GF-D8 (cell line): ENCODE measurements around the gene STX8.

Experiments
- DNase-seq: peaks from one replicate; lab custom pipeline; 2025; lab: John Stamatoyannopoulos, UW

Gene STX8

DNA sequence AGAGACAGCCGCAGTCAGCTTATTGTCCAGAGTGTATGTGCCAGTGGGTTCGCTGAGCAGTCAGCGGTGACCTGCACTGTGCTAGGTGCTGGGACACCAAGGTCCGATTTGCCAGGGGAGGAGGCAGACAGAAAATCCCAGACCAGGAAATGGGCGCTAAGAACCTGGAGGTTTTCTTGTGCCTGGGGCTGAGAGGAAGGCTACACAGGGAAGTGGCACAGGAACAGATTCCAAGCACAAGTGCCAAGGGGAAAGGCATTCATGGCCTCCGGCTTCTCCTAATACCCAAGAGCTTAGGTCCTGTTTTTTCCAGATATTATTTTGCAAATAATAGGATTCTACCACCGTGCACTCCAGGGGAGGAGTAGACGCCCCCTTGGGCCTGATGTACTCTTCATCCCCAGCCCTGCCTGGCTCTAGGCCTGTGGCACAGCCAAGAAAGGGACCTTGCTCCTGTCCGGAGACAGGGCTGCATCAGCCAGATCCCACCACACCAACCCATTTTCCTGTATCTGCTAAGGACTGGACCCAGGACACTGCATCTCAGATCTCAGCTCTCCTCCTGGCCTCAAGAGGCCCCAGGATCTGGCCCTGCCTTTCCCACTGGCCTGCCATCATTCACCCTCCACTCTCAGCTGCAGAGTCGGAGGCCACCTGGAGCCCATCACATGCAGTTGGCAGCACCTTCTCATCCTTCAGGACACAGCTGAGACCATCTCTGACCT, 367.1 kb downstream of the STX8 start:
- no peak for DNase-seq

DNA sequence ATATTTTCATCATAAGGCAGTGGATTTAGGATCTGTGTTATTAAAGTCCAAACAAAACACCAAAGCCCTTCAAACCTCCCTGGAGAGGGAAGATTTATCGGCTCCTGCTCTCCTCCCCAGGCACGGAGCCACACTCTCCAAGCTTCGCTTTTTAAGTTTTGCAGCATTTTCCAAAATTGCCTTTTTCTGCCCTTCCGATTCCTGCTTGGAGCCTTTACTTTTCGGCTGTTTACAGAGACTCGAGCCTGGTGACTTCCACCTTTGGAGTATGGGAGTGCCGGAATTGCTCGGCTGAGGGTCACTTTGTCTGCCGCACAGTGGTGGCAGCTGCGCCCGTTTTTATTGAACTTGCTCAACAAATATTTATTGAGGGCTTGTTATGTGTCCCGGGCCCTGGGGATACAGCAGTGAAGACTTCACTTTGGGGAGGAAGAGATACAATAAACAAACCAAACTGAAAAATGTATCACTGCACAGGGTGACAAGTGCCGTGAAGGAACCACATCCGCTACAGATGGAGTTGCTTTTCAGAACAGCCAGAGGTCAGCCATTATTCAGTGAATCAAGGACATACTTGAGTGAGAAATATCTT, 368.8 kb downstream of the STX8 start:
- no peak for DNase-seq

DNA sequence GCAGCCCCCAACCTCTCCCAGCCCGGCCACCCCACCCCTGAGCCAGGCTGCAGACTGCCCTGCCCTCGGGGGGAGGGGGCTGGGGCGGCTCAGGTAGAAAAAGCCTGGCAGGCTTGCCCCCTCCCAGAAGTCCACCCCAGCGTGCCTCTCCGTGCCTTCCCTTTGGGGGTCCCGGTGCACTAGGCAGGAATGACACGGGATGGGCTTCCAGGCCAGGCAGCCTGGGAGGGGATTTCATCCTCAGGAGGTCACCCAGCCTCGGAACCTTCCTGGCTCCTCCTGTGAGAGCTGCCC, 369.3 kb downstream of the STX8 start:
- no peak for DNase-seq

DNA sequence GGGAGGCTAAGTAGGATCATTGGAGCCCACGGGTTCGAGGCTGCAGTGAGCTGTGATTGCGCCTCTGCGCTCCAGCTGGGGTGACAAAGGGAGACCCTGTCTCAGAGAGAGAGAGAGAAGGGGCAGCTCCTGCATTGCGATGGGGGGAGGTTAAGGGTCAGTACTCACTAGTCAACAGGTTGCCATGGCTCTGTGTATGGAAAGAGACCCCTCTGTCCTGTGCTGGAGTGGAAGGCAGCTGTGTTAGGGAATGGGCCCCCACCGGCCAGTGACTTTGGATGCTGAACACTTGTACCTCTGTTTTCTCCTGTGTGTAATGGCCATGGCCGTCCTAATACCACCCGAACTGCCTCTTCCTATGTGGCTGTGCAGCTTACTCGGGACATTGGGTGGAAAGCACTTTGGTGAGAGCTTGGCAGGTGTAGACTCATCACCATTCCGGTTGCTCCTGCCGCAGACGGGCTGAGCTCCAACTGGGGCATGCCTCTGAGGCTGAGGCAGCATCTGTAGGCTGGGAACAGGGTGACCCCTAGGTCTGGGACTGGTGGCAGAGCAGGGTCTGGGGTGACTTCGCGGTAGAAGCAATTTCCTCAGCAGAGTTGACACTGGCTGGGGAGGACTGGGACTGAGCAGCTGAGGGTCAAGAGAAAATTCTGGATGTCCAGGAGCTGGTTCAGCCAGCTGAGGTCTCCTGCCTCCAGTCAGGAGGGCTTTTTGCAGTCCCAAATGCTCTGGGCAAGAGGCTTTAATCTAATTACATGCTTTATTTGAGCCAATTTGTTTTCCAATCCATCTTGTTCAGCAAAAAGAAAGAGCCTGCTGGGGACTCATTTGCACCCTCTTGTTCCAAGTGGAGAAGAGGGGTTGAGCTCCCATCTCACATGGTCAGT, 369.9 kb downstream of the STX8 start:
- DNase-seq, result no peak

DNA sequence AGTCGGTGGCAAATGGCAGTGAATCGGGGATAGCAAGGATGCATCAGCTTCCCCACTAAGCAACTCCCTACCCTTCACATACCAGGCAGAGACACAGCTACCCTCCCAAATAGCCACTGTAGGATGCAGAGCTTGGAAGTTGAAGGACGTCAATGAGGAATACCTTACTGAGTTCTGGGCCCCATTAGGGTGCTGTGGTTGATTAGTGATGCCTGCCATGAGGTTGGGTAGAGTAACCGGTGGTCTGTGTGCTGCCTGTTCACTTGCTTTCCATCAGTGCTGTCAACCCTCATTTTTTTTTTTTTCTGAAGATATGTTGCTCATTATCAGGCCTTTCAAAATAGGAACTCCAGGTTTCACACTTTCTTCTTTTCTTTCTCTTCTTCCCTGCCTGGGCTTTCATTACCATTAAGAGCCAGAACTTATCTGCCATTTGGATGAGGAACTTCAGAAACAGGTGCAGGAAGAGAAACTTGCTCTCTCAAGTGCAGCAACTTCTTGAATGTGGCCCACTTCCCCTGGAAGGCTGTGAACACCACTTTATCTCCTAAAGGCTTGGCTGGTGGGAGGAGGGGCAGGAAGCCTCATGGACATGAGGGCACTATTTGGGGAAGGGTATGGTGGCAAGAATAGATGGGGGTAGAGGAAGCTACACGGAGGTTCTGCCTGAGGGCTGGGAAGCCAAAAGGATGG, 370.8 kb downstream of the STX8 start:
- DNase-seq, result no peak

DNA sequence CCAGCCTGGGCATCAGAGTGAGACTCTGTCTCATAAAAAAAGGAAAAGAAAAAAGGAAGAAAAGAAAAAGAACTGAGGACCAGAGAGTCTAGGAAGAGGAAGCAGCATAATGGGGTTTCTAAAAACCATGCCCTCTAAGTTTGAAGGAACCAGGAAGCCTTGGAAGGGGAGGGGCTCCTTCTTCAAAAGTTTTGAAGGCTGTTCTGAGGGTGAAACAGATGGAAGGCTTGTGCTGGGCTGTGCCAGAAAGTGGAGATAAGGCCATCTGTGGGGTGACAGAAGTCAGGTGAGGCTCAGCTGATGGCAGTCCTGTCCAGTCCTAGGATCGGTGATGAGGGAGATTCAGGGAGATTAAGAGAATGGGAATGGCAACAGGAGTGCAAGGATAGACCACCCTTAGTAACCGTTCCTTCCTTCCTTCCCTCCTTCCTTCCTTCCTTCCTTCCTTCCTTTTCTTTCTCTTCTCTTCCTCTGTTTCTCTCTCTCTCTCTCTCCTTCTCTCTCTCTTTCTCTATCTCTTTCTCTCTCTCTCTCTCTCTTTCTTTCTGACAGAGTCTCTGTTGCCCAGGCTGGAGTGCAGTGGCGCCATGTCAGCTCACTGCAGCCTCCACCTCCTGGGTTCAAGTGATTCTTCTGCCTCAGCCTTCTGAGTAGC, 371.7 kb downstream of the STX8 start:
- no peak for DNase-seq

DNA sequence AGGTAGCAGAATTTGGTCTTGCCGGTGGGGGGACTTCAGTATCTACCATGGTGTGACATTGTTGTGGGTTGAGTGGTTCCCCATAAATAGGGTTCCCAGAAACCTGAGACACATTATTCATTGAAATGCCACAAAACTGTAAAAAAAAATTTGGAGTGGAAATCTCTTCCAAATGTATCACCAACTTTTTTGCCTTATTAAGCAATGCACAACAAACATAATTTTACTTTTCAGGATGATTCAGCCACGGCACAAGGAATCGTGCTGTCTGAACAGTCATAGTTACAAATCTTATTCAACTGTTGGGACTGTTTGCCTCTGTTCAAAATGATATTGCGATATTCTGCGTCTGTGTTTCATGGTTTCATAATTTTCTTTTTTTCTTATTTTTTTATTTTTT, 373.1 kb downstream of the STX8 start:
- no peak for DNase-seq

DNA sequence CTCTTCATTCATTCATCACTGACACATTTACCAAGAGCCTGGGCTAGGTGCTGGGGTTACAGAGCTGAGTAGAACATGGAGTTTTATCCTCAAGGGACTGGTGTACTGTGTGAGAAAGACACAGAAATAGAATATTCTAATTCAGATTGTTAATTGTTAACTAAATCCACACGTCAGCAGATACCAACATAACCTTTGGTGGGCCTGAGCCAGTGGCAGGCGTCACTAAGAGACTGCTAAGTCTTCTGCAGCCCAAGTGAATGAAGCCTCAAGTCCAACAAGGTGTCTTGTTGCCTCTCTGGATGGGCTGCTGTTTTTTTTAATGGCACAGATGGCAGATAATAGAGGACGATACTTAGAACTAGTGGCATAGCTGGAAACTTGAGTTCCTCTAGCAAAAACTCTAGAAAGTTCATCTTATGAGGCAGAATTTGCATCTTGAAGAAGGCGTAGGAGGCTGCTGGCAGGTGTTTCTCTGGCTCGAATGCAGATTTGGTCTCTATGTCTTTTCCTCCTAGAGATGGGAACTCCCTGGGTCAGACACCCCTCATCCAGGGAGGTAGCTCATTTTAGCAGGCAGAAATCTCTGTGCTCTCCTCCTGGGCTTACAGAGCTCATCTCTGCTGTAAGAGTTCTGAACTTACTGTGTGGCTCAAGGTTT, 374.8 kb downstream of the STX8 start:
- DNase-seq, result no peak
